Peyer's patch (tissue), 4 donors: ENCODE measurements around the gene DMRT1.

Experiments used
- POLR2A ChIP-seq, 2 donors: fragments of 450-650 bp; IDR thresholded peaks; one replicate each; pipeline ENCODE4 v1.5.1; 2017; ENCODE audit warnings: antibody characterized with exemption in 2 of 2, mild to moderate bottlenecking in 2 of 2, moderate library complexity in 2 of 2
- TF ChIP-seq, protein P1 (sequence below), 6 experiments: fragments of 450-650 bp in 4 of 6; fragments of 200-600 bp in 2 of 6; sonication (generic) in 1 of 6; IDR thresholded peaks; one replicate each; pipeline ENCODE4 v1.5.1; 2017 to 2019; ENCODE audit warnings: antibody characterized with exemption in 6 of 6, mild to moderate bottlenecking in 3 of 6, moderate library complexity in 1 of 6

DNA sequence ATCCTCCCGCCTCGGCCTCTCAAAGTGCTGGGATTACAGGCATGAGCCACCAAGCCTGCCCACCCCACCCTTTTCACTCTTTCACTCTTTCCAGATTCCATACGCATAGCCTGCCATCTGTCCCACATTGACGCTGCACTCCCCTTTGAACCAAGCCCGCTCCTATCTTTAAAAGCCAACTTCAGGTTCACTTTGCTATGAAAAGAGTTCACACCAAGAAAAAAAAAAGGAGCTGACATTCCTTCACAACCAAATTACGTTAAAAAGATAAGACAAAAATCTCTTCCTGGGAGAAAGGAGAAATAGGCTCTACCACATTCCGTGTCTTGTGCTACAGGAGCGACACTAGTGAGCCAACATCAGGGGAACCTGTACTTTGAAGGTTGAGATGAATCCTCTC is 41.5 kb downstream of the DMRT1 start:
- TF ChIP-seq, protein P1, sequence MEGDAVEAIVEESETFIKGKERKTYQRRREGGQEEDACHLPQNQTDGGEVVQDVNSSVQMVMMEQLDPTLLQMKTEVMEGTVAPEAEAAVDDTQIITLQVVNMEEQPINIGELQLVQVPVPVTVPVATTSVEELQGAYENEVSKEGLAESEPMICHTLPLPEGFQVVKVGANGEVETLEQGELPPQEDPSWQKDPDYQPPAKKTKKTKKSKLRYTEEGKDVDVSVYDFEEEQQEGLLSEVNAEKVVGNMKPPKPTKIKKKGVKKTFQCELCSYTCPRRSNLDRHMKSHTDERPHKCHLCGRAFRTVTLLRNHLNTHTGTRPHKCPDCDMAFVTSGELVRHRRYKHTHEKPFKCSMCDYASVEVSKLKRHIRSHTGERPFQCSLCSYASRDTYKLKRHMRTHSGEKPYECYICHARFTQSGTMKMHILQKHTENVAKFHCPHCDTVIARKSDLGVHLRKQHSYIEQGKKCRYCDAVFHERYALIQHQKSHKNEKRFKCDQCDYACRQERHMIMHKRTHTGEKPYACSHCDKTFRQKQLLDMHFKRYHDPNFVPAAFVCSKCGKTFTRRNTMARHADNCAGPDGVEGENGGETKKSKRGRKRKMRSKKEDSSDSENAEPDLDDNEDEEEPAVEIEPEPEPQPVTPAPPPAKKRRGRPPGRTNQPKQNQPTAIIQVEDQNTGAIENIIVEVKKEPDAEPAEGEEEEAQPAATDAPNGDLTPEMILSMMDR (IDR thresholded peaks at IDR 0.05): no peak
- no peak for TF ChIP-seq POLR2A (IDR thresholded peaks at IDR 0.05)
